ENCODE measurements around the gene ATP4A.

DNA sequence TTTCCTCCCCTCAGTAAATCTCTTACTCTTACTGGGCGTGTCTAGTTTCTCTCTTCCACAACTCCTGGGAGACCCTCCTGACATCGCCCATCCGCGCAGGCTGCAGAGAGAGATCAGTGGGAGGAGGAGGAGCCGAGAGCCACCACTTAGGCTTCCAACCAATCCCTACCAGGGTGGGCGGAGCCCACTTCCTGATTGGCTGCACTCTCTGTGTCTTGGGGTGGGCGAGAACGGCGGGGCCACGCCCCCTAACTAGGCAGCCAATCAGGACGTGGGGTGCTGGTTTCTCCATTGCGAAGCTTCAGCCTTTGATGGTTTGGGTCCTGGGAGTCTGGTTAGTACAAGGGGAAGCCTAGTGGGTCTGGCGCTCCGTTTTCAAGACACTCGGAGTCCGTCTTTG lies 22.4 kb upstream of the ATP4A start, which contains the start of gene PMIS2:
- TF ChIP-seq ZFP30 (CRISPR knock-in tag; IDR thresholded peaks at IDR 0.05) (no peak), RARB (CRISPR knock-in tag; IDR thresholded peaks at IDR 0.05) (no peak), ZNF70 (CRISPR knock-in tag; IDR thresholded peaks at IDR 0.05) (no peak), ARNTL (CRISPR knock-in tag; IDR thresholded peaks at IDR 0.05; ENCODE audit: borderline replicate concordance, low read depth) (no peak), ZNF8 (CRISPR knock-in tag; IDR thresholded peaks at IDR 0.05) (no peak), PATZ1 (CRISPR knock-in tag; IDR thresholded peaks at IDR 0.05; ENCODE audit: borderline replicate concordance) (no peak), TCF4 (CRISPR knock-in tag; IDR thresholded peaks at IDR 0.05; ENCODE audit: borderline replicate concordance) (no peak), SNAI2 (CRISPR knock-in tag; IDR thresholded peaks at IDR 0.05) (no peak), ESRRG (CRISPR knock-in tag; IDR thresholded peaks at IDR 0.05) (no peak), PPARA (CRISPR knock-in tag; IDR thresholded peaks at IDR 0.05; ENCODE audit: borderline replicate concordance) (no peak)
- TF ChIP-seq, protein P1, sequence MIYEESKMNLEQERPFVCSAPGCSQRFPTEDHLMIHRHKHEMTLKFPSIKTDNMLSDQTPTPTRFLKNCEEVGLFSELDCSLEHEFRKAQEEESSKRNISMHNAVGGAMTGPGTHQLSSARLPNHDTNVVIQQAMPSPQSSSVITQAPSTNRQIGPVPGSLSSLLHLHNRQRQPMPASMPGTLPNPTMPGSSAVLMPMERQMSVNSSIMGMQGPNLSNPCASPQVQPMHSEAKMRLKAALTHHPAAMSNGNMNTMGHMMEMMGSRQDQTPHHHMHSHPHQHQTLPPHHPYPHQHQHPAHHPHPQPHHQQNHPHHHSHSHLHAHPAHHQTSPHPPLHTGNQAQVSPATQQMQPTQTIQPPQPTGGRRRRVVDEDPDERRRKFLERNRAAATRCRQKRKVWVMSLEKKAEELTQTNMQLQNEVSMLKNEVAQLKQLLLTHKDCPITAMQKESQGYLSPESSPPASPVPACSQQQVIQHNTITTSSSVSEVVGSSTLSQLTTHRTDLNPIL (CRISPR knock-in tag; IDR thresholded peaks at IDR 0.05; ENCODE audit: low read depth) = no peak
- TF ChIP-seq, protein P2, sequence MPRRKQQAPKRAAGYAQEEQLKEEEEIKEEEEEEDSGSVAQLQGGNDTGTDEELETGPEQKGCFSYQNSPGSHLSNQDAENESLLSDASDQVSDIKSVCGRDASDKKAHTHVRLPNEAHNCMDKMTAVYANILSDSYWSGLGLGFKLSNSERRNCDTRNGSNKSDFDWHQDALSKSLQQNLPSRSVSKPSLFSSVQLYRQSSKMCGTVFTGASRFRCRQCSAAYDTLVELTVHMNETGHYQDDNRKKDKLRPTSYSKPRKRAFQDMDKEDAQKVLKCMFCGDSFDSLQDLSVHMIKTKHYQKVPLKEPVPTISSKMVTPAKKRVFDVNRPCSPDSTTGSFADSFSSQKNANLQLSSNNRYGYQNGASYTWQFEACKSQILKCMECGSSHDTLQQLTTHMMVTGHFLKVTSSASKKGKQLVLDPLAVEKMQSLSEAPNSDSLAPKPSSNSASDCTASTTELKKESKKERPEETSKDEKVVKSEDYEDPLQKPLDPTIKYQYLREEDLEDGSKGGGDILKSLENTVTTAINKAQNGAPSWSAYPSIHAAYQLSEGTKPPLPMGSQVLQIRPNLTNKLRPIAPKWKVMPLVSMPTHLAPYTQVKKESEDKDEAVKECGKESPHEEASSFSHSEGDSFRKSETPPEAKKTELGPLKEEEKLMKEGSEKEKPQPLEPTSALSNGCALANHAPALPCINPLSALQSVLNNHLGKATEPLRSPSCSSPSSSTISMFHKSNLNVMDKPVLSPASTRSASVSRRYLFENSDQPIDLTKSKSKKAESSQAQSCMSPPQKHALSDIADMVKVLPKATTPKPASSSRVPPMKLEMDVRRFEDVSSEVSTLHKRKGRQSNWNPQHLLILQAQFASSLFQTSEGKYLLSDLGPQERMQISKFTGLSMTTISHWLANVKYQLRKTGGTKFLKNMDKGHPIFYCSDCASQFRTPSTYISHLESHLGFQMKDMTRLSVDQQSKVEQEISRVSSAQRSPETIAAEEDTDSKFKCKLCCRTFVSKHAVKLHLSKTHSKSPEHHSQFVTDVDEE (CRISPR knock-in tag; IDR thresholded peaks at IDR 0.05) = no peak

All from SK-N-SH treated with all-trans-retinoic acid at 6 μM for 48 hours (cell line).